22Rv1 (cell line): ENCODE measurements around the gene KIAA1671.

Experiments
- H3K27ac ChIP-seq: fragments of 450-650 bp; 2 replicates; pipeline ENCODE4 v1.5.1; 2017
- ZFX ChIP-seq: fragments of 450-650 bp; IDR thresholded peaks from 2 replicates; pipeline ENCODE4 v1.6.1; 2017; ENCODE audit warnings: antibody characterized with exemption, borderline replicate concordance
- TF ChIP-seq, protein P1 (sequence below): fragments of 450-650 bp; IDR thresholded peaks from 2 replicates; pipeline ENCODE4 v1.5.1; 2017; ENCODE audit warnings: mild to moderate bottlenecking

Gene KIAA1671

DNA sequence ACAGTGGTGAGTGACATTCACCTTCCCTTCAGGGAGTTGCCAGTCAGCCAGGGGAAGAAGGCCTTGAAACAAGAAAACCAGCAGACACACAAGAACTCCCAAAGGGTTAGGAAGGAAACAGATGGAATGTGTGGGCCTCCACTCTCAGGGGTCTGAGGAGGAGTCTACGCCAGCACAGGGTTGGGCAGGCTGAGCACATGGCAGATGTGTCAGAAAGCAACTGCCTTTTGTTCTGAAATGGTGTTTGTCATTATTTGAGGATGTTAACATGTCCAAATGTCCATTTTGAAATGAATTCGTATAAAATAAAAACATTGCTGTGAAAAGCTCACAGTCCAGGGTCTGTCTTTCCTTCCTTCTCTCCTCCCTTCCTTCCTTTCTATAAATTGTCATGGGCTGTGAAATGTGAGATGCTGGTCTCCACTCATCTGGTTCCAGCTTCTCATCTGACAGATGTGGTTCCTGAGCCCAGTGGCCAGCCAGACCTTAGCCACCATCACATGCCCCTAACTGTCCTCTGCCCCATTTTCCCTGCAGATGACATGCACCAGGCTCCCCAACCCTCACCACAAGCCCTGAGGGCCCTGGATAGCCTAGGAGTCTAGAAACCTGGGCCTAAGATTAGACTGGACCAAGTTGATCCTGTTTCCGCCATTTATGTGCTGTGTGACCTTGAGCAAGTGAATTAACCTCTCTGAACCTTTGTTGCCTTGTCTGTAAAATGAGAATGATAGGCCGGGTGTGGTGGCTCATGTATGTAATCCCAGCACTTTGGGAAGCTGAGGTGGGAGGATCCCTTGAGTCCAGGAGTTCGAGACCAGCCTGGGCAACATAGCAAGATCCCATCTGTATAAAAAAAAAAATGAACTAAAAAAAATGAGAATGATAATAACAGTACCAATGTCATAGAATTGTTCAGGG lies 190.9 kb downstream of the KIAA1671 start:
- TF ChIP-seq, protein P1, sequence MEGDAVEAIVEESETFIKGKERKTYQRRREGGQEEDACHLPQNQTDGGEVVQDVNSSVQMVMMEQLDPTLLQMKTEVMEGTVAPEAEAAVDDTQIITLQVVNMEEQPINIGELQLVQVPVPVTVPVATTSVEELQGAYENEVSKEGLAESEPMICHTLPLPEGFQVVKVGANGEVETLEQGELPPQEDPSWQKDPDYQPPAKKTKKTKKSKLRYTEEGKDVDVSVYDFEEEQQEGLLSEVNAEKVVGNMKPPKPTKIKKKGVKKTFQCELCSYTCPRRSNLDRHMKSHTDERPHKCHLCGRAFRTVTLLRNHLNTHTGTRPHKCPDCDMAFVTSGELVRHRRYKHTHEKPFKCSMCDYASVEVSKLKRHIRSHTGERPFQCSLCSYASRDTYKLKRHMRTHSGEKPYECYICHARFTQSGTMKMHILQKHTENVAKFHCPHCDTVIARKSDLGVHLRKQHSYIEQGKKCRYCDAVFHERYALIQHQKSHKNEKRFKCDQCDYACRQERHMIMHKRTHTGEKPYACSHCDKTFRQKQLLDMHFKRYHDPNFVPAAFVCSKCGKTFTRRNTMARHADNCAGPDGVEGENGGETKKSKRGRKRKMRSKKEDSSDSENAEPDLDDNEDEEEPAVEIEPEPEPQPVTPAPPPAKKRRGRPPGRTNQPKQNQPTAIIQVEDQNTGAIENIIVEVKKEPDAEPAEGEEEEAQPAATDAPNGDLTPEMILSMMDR, result no peak
- no peak for TF ChIP-seq ZFX
- H3K27ac ChIP-seq, result no peak overlapping the region

DNA sequence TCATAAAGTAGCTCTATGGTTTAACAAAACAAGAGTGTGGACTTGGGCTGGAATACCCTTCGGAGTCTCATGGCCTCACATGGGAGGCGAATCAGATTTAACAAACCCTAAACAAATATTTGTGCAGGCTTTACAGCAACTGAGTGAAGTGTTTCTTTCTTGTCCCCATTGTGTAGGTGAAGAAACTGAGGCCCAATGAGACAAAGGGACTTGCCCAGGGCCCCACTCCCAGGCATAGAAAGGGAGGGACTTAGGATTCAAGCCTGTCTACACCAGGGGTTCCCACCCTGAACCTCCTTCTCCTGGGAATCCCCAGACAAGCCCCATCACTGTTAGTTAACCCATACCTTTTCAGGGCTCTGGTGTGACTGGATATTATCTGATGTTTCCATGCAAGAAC lies 192.0 kb downstream of the KIAA1671 start:
- H3K27ac ChIP-seq, result no peak overlapping the region
- TF ChIP-seq, protein P1, result no peak
- no peak for TF ChIP-seq ZFX

DNA sequence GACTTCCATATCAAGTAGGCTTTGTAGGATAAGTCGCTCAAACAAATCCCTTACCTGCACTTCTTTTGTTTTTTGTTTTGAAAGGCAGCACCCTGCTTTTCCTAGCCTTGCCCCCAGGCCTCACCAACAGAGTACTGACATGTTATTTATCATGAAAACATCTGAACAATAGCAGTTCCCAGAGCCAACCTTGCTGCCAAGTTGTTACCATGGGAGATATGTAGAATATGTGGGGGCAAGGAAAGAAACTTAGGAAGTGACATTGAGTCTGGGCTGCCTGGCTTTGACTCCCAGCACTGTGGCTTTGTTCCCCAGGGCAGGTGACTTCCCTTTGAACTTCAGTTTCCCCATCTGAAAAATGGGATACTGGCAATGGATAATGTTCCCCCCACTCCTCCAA lies 193.8 kb downstream of the KIAA1671 start:
- TF ChIP-seq ZFX, result no peak
- TF ChIP-seq, protein P1, result no peak
- no peak overlapping the region for H3K27ac ChIP-seq

DNA sequence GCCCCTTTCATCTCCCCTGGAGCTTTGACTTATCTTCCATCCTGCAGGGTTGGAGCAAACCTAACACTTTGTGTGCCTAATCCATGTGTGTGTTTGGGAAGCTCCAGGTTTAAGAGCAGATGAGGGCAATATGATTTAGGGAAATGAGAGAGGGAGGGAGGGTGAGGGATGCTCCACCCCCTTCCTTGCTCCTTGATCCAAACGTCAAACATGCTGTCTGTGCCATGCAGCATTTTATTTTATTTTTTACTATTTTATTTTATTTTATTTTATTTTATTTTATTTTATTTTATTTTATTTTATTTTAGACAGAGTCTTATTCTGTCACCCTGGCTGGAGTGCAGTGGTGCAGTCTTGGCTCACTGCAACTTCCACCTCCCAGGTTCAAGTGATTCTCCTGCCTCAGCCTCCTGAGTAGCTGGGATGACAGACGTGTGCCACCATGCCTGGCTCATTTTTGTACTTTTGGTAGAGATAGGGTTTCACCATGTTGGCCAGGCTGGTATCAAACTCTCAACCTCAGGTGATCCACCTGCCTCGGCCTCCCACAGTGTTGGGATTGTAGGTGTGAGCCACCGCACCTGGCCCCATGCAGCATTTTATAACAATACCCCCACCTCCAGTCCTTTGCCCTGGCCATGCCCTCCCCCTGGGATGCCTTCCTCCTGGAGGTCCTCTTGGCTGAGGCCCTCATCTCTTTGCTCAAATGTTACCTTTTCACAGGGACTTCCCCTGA lies 194.6 kb downstream of the KIAA1671 start:
- no peak for TF ChIP-seq ZFX
- TF ChIP-seq, protein P1, result no peak
- H3K27ac ChIP-seq, result no peak overlapping the region

DNA sequence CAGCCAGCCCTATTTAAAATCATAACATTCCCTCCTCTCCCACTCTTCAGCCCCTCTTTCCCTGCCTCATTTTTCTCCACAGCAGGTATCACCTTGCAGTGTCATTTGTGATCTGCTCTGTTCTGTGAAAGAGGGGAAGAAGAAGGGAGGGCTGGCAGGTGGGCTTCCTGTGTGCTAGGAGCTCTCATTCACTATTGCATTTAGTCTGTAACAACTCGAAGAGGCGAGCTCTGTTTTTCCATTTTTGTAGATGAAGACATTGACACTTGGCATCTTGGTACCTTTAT lies 195.1 kb downstream of the KIAA1671 start:
- TF ChIP-seq, protein P1, result no peak
- no peak for TF ChIP-seq ZFX
- no peak overlapping the region for H3K27ac ChIP-seq

DNA sequence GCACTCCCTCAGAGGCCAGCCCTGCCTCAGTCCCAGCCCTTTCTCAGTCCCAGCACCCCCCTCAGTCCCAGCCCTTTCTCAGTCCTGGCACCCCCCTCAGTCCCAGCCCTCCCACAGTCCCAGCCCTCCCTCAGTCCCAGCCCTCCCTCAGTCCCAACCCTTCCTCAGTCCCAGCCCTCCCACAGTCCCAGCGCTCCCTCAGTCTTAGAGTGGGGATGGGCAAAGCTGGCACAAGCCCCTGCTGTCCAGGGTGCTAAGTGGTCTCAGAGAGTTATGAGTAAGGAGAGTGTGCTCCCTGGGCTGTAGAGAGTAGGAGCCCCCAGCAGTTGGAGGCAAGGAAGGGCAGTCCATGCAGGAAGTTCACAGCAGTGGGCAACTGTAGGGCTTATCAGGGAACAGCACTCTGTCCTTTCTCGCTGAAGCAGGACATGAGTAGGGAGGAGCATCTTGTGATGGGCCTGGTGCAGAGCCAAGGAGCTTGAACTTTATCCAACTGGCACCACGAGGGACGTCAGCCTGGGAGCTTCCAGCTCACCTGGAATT lies 195.7 kb downstream of the KIAA1671 start:
- TF ChIP-seq, protein P1, result no peak
- TF ChIP-seq ZFX, result no peak
- H3K27ac ChIP-seq, result no peak overlapping the region

DNA sequence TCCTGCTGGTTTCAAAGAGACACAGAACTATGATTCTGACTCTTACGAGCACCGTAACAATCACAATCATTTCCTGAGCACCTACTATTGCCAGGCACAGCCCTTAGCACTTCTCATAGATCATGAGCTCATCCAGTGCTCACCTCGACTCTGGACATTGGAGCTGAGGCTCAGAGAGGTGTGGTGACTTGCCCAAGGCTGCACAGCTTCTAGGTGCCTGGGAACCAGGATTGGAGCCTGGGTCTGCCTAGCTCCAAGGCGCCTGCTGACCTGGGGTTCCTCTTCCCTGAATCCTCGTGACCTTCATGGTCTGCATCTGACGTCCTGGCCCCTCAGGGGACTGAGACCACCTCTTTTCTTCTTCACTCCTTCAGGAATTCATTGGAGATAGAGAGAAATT lies 196.5 kb downstream of the KIAA1671 start:
- no peak overlapping the region for H3K27ac ChIP-seq
- TF ChIP-seq ZFX, result no peak
- TF ChIP-seq, protein P1, result no peak
